Measurements from ENCODE around the gene MBOAT1.

DNA sequence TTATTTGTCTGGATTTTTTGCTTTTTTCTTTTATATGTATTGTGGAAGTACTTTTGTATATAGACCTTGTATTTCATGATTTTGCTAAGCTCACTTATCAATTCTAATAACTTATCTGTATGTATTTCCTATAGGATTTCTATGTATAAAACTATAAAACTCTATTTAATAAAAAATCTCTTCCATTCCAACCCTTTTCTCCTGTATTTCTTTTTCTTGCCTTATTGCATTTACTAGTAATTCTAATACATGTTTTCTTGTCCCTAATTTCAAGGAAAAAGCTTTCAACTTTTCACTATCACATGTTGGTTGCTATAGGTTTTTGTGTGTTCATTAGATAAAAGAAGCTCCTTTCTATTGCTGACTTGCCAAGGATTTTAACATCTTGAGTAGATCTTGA lies 125.3 kb downstream of the MBOAT1 start:
- TF ChIP-seq, protein P1, sequence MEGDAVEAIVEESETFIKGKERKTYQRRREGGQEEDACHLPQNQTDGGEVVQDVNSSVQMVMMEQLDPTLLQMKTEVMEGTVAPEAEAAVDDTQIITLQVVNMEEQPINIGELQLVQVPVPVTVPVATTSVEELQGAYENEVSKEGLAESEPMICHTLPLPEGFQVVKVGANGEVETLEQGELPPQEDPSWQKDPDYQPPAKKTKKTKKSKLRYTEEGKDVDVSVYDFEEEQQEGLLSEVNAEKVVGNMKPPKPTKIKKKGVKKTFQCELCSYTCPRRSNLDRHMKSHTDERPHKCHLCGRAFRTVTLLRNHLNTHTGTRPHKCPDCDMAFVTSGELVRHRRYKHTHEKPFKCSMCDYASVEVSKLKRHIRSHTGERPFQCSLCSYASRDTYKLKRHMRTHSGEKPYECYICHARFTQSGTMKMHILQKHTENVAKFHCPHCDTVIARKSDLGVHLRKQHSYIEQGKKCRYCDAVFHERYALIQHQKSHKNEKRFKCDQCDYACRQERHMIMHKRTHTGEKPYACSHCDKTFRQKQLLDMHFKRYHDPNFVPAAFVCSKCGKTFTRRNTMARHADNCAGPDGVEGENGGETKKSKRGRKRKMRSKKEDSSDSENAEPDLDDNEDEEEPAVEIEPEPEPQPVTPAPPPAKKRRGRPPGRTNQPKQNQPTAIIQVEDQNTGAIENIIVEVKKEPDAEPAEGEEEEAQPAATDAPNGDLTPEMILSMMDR (IDR thresholded peaks at IDR 0.05): no peak
- TF ChIP-seq POLR2A (IDR thresholded peaks at IDR 0.05): no peak
